Subcutaneous abdominal adipose tissue (tissue), 5 donors: Measurements from ENCODE around the gene CCDC86.

Experiments
- H3K27ac ChIP-seq: one replicate; pipeline ENCODE4 v1.7.0; 2013; ENCODE audit warnings: low read depth, mild to moderate bottlenecking, inconsistent platforms, low read length, moderate library complexity
- H3K27me3 ChIP-seq, 5 donors: one replicate each; pipeline ENCODE4 v1.7.0; 2013; ENCODE audit warnings: low read length in 5 of 5, inconsistent platforms in 1 of 5; ENCODE audit not compliant: control insufficient read depth in 5 of 5, insufficient read depth in 4 of 5
- H3K36me3 ChIP-seq, 5 donors: one replicate each; pipeline ENCODE4 v1.7.0; 2013; ENCODE audit warnings: low read length in 5 of 5; ENCODE audit not compliant: control insufficient read depth in 5 of 5, insufficient read depth in 5 of 5
- H3K4me1 ChIP-seq, 5 donors: one replicate each; pipeline ENCODE4 v1.7.0; 2013; ENCODE audit warnings: low read length in 5 of 5, mild to moderate bottlenecking in 3 of 5, moderate library complexity in 1 of 5; ENCODE audit not compliant: control insufficient read depth in 5 of 5, insufficient read depth in 5 of 5
- H3K4me3 ChIP-seq, 5 donors: one replicate each; pipeline ENCODE4 v1.7.0; 2013; ENCODE audit warnings: low read length in 5 of 5, low read depth in 1 of 5
- H3K9ac ChIP-seq, 5 donors: one replicate each; pipeline ENCODE4 v1.7.0; 2013; ENCODE audit warnings: low read length in 5 of 5, mild to moderate bottlenecking in 4 of 5, moderate library complexity in 3 of 5
- H3K9me3 ChIP-seq, 5 donors: one replicate each; pipeline ENCODE4 v1.7.0; 2013; ENCODE audit warnings: low read length in 5 of 5; ENCODE audit not compliant: control insufficient read depth in 5 of 5
- donor health status: healthy.
- donor health status: healthy.
- donor health status: healthy.
- donor health status: healthy.
- donor health status: healthy.

CCDC86 gene

DNA sequence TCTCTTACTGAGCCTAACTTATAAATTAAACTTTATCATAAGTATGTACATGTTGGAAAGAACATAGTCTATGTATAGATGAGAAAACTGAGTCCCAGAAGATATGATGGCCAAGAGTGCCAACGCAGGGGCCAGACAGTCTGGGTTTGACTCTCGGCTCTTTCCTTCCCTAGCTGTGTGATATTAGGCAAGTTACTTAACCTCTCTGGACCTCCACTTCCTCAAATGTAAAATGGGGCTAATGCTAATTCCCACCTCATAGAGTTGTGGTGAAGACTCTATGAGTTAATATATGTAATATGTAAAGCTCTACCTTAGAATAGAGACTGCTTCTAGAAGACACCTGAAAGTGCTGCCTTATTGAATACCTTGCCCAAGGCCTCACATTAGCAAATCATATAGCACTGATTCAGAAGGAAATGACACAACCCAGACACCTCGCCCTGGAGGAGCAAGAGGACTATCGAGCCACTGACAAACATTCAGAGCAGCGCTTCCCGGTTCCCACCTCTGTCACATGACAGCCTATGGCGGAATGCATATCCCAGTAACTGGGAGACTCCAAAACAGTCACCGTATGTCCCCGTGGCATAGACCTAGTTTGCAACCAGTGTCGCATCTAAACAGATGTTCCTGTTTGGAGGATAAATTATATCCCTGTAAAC, 11.3 kb upstream of the CCDC86 start:
- Histone ChIP-seq H3K27me3 (peaks cover 0 to 14% (median 2%) of the 10 kb centered on the region in 5 donors), H3K36me3 (no peaks in the 10 kb centered on the region), H3K27ac (no peak overlapping the region), H3K9ac (no peak overlapping the region), H3K4me1 (peaks cover 2 to 33% (median 22%) of the 10 kb centered on the region in 5 donors), H3K9me3 (no peaks in the 10 kb centered on the region), H3K4me3 (no peak overlapping the region)

DNA sequence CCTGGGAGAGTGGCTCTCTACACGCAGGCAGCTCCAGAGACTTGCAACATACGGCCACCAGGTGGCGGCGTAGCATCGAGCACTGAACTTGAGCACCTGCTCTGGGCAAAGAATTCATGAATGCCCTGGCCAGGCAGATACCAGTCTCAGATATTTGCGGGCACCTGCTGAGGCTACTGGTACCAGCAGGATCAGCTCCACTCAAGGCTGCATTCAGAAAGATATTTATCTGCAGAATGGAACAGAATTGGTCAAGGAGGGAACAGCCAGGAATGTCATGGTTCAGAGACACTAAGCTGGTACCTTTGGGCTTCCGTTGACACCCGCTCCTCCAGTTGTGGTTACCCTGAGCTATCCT, 10.8 kb upstream of the CCDC86 start:
- Histone ChIP-seq H3K9me3 (no peaks in the 10 kb centered on the region), H3K27ac (no peak overlapping the region), H3K9ac (peak overlapping the region in 1 of 5 donors; percentile 31), H3K36me3 (no peaks in the 10 kb centered on the region), H3K4me1 (peaks cover 2 to 33% (median 22%) of the 10 kb centered on the region in 5 donors), H3K27me3 (peaks cover 0 to 14% (median 2%) of the 10 kb centered on the region in 5 donors), H3K4me3 (no peak overlapping the region)

DNA sequence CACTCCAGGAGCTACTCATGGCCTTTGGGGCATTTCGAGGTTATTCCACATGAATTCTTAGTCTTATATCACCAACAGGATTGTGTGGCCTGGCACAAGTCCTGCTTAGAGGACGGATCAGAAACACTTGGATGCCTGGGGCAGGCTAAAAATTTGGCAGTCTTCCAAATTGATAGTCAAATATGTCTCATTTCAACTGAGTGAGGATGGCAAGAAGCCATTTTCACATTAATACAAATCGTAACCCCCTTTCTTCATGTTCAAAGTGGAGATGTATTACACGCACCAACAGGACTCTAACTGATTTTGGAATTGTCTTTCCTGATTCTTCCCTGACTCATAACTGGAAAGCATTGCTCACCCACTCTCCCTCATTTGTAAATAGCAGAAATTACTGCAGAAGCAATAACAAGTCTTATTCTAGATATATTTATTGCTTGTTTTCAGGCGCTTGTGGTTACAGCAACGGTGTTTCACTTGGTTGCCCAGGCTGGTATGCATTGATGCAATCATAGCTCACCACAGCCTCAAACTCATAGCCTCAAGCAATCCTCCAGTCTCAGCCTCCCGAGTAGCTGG, 10.3 kb upstream of the CCDC86 start:
- peaks cover 0 to 14% (median 2%) of the 10 kb centered on the region in 5 donors for H3K27me3 ChIP-seq
- no peak overlapping the region for H3K4me3 ChIP-seq
- H3K9me3 ChIP-seq: no peaks in the 10 kb centered on the region
- peaks cover 2 to 33% (median 22%) of the 10 kb centered on the region in 5 donors for H3K4me1 ChIP-seq
- H3K9ac ChIP-seq: peak overlapping the region in 1 of 5 donors; percentile 31
- no peaks in the 10 kb centered on the region for H3K36me3 ChIP-seq
- no peak overlapping the region for H3K27ac ChIP-seq

DNA sequence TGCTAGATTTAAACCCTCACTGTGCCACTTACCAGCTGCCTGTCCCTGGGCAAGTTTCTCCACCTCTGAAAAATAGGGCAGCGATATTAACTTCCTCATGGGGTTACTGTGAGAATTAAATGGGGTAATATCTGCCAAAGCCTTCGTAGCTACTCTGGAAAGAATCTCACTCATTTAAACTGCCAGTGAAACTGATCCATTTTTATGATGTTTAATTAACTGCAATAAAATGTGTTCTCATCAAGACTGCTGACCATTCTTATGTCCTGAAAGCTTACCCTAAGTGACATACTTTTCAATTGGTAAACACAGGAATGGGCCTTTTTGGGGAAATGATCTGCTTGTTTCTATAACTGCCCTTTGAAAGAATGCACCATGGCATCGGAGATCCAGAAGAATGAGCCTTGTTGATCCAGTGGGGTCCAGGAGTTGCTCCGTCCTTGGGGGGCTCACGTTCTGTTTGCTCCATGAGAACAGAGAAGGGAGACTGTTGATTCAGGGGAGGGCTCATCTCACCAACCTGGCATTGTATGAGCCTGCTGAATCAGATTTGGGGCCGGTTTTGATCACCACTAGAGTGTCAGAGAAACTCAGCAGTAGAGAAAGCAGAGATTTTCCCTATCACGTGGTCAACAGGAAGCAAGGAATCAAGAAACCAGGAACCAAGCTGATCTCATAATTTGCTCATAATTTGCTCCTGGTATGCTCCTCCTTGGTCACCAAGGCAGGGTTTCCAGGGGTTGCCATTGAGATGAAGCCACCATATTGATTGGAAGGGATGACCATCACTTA, 7.0 kb upstream of the CCDC86 start:
- Histone ChIP-seq H3K4me3 (no peak overlapping the region), H3K27ac (no peak overlapping the region)

DNA sequence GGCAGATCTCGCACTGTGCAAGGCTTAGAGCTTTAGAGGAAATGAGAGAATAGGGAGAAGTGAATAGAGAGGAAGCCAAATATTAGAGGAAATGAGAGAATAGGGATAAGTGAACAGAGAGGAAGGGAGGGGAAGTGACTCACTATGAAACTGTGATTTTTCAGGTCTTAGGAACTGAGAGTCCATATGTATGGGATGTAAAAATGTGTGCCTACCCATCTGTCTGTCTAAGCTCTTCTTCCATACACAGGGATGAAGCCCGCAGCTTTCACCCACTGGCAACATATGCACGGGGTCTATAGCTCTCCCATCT, 6.4 kb upstream of the CCDC86 start:
- Histone ChIP-seq H3K4me3 (no peak overlapping the region), H3K9ac (no peak overlapping the region), H3K36me3 (no peaks in the 10 kb centered on the region), H3K4me1 (peaks cover 2 to 44% (median 33%) of the 10 kb centered on the region in 5 donors), H3K27me3 (no peaks in the 10 kb centered on the region), H3K27ac (no peak overlapping the region), H3K9me3 (no peaks in the 10 kb centered on the region)

More for the DNA sequence above, 7.0 kb upstream of the CCDC86 start:
- peaks cover 2 to 39% (median 27%) of the 10 kb centered on the region in 5 donors for H3K4me1 ChIP-seq
- H3K27me3 ChIP-seq: no peaks in the 10 kb centered on the region
- H3K9me3 ChIP-seq: no peaks in the 10 kb centered on the region
- H3K9ac ChIP-seq: peak overlapping the region in 2 of 5 donors; percentile 22 to 33
- H3K36me3 ChIP-seq: no peaks in the 10 kb centered on the region

DNA sequence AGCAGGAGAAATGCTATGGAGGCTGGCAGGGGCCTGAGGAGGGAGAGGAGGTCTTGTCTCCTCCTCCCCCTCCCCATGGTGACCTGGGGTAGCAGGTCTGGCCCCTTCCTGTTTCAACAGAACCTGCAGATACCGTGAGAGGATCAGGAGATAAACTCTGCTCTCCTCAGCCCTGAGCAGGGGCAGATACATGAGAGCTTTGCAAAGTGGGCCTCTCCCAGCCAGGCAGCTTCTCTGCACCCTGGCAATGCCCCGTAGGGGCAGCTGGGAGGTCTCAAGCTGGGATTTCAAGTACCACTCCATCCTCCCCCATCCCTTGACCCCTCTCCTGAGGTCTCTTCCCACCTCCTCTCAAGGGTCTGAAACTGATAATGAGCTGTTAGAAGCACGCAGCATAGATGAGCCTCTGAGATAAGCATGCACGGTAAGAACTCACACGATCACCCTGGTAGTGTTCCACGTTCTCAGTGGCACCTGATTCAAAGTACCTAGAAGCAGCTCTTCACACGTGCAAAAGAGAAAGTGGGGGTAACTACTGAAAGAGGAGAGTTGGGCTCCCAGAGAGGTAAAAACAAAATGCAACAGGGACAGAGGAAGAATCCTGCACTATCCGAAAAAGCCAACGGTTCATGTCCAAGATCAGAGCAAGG, 4.9 kb upstream of the CCDC86 start:
- Histone ChIP-seq H3K4me3 (no peak overlapping the region), H3K27me3 (no peaks in the 10 kb centered on the region), H3K9me3 (no peaks in the 10 kb centered on the region), H3K4me1 (peaks cover 8 to 44% (median 37%) of the 10 kb centered on the region in 5 donors), H3K36me3 (no peaks in the 10 kb centered on the region), H3K9ac (no peak overlapping the region), H3K27ac (no peak overlapping the region)

DNA sequence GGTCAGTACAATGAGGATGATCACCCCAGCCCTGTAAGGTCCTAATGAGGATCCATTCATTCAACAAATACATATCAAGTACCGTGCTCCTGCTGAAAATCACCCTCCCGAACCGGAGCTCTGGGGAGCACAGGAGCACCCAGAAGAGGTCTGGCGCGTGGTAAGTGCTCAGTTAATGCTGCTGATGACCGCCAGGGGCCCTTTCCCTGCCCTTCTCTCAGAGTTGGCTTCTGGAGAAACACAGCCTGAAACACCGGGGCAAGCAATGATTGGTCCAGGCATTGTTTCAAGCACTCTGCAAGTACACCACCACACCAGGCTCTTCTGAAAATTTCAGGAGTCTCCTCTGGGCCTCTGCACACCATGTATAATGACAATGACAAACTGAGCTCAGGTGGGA, 3.8 kb upstream of the CCDC86 start:
- no peak overlapping the region for H3K4me3 ChIP-seq
- no peaks in the 10 kb centered on the region for H3K9me3 ChIP-seq
- no peak overlapping the region for H3K9ac ChIP-seq
- H3K27ac ChIP-seq: no peak overlapping the region
- H3K27me3 ChIP-seq: no peaks in the 10 kb centered on the region
- no peaks in the 10 kb centered on the region for H3K36me3 ChIP-seq
- H3K4me1 ChIP-seq: peaks cover 9 to 47% (median 43%) of the 10 kb centered on the region in 5 donors

DNA sequence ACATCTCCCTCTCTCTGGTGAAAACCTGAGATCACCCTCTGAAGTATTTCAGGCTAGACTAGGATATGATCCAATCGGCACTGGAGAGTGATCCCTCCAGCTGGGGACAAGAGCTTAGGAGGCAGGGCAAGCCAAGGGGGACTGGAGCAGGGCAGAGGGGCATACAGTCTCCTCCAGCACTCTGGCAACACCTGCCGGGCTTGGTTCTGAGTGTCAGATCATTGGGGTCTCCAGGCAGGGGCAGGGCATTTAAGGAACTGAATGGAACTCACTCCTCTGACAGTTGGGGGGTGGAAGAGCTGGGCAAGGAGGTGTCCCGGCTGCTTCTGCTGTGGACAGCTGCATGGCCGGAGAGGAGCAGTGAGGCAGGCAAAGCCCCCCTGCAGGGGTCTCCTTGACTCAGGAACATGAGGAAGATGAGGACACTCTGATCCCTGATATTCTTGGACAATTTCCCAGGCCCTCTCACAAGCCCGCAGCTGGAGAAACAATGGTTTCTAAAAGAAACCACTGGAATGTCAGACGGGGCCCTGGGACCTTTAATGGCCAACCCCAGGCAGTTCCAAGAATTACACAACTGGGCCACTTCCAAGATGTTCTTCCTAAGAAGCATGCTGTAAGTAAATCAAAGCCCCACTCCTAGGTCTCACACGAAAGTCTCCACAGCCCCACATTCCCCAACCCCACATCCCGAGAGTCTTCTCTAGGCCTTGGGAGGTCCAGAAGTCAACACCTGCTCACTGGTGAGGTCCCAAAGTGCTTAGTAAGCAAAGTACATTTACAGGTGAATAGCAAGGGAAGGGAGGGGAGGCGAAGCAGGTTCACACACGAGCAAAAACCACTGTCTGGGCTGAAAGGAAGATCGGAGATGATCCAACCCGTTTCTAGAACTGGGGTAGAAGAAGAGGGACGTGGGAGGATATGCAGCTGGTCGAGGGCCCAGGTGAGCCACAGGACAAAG, 1.2 kb upstream of the CCDC86 start:
- H3K4me3 ChIP-seq: peak overlapping the region; percentile 72 to 95 (median 91)
- peak overlapping the region in 3 of 5 donors; percentile 17 to 72 (median 59) for H3K9ac ChIP-seq
- H3K9me3 ChIP-seq: no peaks in the 10 kb centered on the region
- peaks cover 0 to 6% (median 3%) of the 10 kb centered on the region in 5 donors for H3K36me3 ChIP-seq
- peak overlapping the region; percentile 76 for H3K27ac ChIP-seq
- peaks cover 22 to 59% (median 59%) of the 10 kb centered on the region in 5 donors for H3K4me1 ChIP-seq
- H3K27me3 ChIP-seq: no peaks in the 10 kb centered on the region
